T-cell (primary cell): ENCODE measurements around the gene BMPR1B. TPM values are rescaled to one million over a fixed set of nuclear protein-coding genes. Genes with fewer than 3 reads are reported as not detected.
"Not testable (repeated sequence)": the region's sequence is repeated elsewhere in the genome, so short reads cannot be mapped to it uniquely, and the experiment has no call there.

Source experiments
- ATAC-seq, 4 experiments: fragments of 200-7000 bp in 3 of 4; fragments of 150-1000 bp in 1 of 4; cut with Tn5 transposase; replicated peaks in 1 of 4; 1 replicate in 3 of 4; 2 replicates in 1 of 4; pipeline ENCODE4 v1.10.0; 2021; ENCODE audit warnings: moderate library complexity in 3 of 4, mild to moderate bottlenecking in 2 of 4, moderate number of reproducible peaks in 1 of 4
- CTCF ChIA-PET, 2 donors: fragments of 300-600 bp; sonication (Branson Sonifier 250); formaldehyde crosslinking; loops; one replicate each; lab custom pipeline; 2022; ENCODE audit warnings: antibody characterized with exemption in 2 of 2; lab: Charles Lee
- POLR2A ChIA-PET, 2 donors: fragments of 300-600 bp; sonication (Branson Sonifier 250); formaldehyde crosslinking; loops; one replicate each; lab custom pipeline; 2022; ENCODE audit warnings: antibody characterized with exemption in 2 of 2; lab: Charles Lee
- DNase-seq, 35 experiments: peaks; one replicate each; pipeline versions ENCODE4 v3.0.0 to v3.0.0-alpha.2; 2013 to 2023
- H3K27ac ChIP-seq: one replicate; pipeline ENCODE4 v1.5.1; 2013; ENCODE audit warnings: low read length
- H3K27me3 ChIP-seq, 2 experiments: replicated peaks in 1 of 2; 1 replicate in 1 of 2; 2 replicates in 1 of 2; pipeline versions ENCODE4 v1.6.1 to v1.7.0; 2013; ENCODE audit warnings: low read length in 1 of 2, mixed read lengths in 1 of 2; ENCODE audit not compliant: control insufficient read depth in 2 of 2, insufficient read depth in 2 of 2; ENCODE audit errors: extremely low read depth in 1 of 2
- H3K36me3 ChIP-seq, 2 donors: 1 replicate in 1 of 2; 2 replicates in 1 of 2; pipeline versions ENCODE4 v1.6.1 to v1.7.0; 2013; ENCODE audit warnings: low read length in 1 of 2; ENCODE audit not compliant: control insufficient read depth in 2 of 2, insufficient read depth in 1 of 2; ENCODE audit errors: extremely low read depth in 1 of 2
- H3K4me1 ChIP-seq, 2 experiments: 1 replicate in 1 of 2; 2 replicates in 1 of 2; pipeline versions ENCODE4 v1.6.1 to v1.7.0; 2013; ENCODE audit warnings: low read length in 2 of 2, mixed read lengths in 1 of 2; ENCODE audit not compliant: insufficient read depth in 2 of 2, control insufficient read depth in 1 of 2; ENCODE audit errors: extremely low read depth in 1 of 2
- H3K4me3 ChIP-seq, 2 donors: 1 replicate in 1 of 2; 2 replicates in 1 of 2; pipeline versions ENCODE4 v1.5.1 to v1.7.0; 2013; ENCODE audit warnings: mild to moderate bottlenecking in 2 of 2, low read length in 1 of 2, moderate library complexity in 1 of 2; ENCODE audit not compliant: control insufficient read depth in 1 of 2; ENCODE audit errors: extremely low read depth in 1 of 2
- H3K9me3 ChIP-seq: 2 replicates; pipeline ENCODE4 v1.7.0; 2013
- H3K27ac Mint-ChIP-seq, 2 donors: one replicate each; pipeline ENCODE4 v1.8.0; 2020 to 2021; ENCODE audit warnings: mild to moderate bottlenecking in 2 of 2, mixed read lengths in 2 of 2
- H3K27me3 Mint-ChIP-seq, 2 donors: one replicate each; pipeline ENCODE4 v1.8.0; 2021 to 2022; ENCODE audit warnings: mixed read lengths in 2 of 2
- H3K36me3 Mint-ChIP-seq: one replicate; pipeline ENCODE4 v1.8.0; 2021; ENCODE audit warnings: mixed read lengths
- H3K4me1 Mint-ChIP-seq, 3 donors: one replicate each; pipeline ENCODE4 v1.8.0; 2020 to 2022; ENCODE audit warnings: mixed read lengths in 3 of 3, mild to moderate bottlenecking in 1 of 3
- H3K4me3 Mint-ChIP-seq, 3 donors: one replicate each; pipeline ENCODE4 v1.8.0; 2020 to 2022; ENCODE audit warnings: mild to moderate bottlenecking in 3 of 3, mixed read lengths in 3 of 3, moderate library complexity in 3 of 3
- H3K9me3 Mint-ChIP-seq, 3 donors: one replicate each; pipeline ENCODE4 v1.8.0; 2020 to 2022; ENCODE audit warnings: mixed read lengths in 3 of 3
- WGBS: methylation state at CpG from one replicate; pipeline ENCODE4 v1.1.5; 2013; ENCODE audit warnings: missing lambda C conversion rate; ENCODE audit not compliant: insufficient coverage; 5-methylcytosine and 5-hydroxymethylcytosine counted together
- total RNA-seq, 35 experiments: library from RNA in 6 of 35; stranded (reverse) in 6 of 35; fragments of 120-200 nt in 1 of 35; gene quantifications; one replicate each; pipeline versions ENCODE4 v1.2.1 to v1.2.4 and lab custom pipeline; 2013 to 2026

BMPR1B gene
- total RNA-seq, 5 donors from 2014 or later (not counting 1 experiment from before 2014, with no cell fraction given) = 0.09 to 0.36 (median 0.28) TPM; not detected in 2

DNA sequence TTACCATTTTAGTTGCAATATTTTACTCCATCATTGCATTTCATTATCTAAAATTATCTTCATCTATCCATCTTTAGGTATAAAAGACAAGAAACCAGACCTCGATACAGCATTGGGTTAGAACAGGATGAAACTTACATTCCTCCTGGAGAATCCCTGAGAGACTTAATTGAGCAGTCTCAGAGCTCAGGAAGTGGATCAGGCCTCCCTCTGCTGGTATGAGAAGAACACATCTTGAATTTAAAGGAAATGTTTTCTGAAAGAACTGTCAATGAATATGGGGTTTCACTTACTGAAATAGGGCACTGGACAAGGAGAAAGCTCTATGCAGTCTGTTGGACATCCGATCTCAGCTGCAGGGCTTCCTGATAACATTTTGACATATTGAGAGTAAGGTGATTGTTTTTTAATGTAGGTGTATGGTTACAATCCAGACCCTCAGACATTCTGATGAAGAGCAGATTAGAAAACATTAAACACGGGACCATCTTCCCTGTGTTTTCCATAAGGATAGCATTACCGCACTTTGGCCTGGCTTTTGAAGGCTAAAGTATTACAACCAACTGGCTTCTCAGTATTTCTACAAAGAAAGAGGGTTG, 367.2 kb downstream of the BMPR1B start:
- peak in 1 of 35 experiments; percentile 8 for DNase-seq
- POLR2A ChIA-PET = no interaction called here
- Histone ChIP-seq H3K27me3 (no peaks in the 10 kb centered on the region), H3K4me3 (no peak overlapping the region), H3K9me3 (no peaks in the 10 kb centered on the region), H3K4me1 (no peaks in the 10 kb centered on the region), H3K27ac (no peak overlapping the region), H3K36me3 (no peaks in the 10 kb centered on the region)
- Mint-ChIP-seq H3K27ac (no peak overlapping the region), H3K4me3 (no peak overlapping the region), H3K4me1 (peaks cover 0 to 6% (median 2%) of the 10 kb centered on the region in 3 donors), H3K9me3 (no peaks in the 10 kb centered on the region), H3K36me3 (no peaks in the 10 kb centered on the region), H3K27me3 (no peaks in the 10 kb centered on the region)
- no CpG with 5 or more reads among the region's 4 CpGs for WGBS
- ATAC-seq = no peak
- CTCF ChIA-PET = no interaction called here

DNA sequence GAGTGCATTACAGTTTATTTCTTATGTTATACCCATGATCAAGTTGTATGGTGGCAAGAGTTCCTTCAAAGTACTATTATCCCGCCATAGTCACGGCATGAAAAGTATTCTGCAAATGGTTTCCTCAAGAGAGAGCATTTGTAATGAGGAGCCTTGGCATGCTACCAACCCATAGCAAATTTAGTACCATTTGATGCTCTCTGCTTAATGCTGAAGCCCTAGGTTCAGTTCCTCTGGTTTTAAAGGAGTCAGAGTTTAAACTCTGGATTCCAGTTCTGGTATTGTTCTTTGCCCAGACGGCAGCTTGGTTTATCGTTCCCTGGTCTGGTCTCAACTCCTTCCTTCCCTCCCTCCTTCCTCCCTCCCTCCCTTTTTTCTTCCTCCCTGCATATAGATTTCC, 371.3 kb downstream of the BMPR1B start:
- H3K27me3 Mint-ChIP-seq = peaks cover 0 to 2% of the 10 kb centered on the region in 2 donors
- Histone ChIP-seq H3K4me3 (no peak overlapping the region), H3K27ac (no peak overlapping the region), H3K9me3 (no peaks in the 10 kb centered on the region), H3K27me3 (no peaks in the 10 kb centered on the region), H3K4me1 (no peaks in the 10 kb centered on the region), H3K36me3 (no peaks in the 10 kb centered on the region)
- H3K36me3 Mint-ChIP-seq = no peaks in the 10 kb centered on the region
- ATAC-seq (no peak), DNase-seq (no peak)
- ChIA-PET POLR2A (no interaction called here), CTCF (no interaction called here)
- H3K27ac Mint-ChIP-seq = no peak overlapping the region
- WGBS = no CpG with 5 or more reads among the region's 4 CpGs
- peaks cover 0 to 7% (median 2%) of the 10 kb centered on the region in 3 donors for H3K4me1 Mint-ChIP-seq
- H3K4me3 Mint-ChIP-seq = no peak overlapping the region
- H3K9me3 Mint-ChIP-seq = no peaks in the 10 kb centered on the region

DNA sequence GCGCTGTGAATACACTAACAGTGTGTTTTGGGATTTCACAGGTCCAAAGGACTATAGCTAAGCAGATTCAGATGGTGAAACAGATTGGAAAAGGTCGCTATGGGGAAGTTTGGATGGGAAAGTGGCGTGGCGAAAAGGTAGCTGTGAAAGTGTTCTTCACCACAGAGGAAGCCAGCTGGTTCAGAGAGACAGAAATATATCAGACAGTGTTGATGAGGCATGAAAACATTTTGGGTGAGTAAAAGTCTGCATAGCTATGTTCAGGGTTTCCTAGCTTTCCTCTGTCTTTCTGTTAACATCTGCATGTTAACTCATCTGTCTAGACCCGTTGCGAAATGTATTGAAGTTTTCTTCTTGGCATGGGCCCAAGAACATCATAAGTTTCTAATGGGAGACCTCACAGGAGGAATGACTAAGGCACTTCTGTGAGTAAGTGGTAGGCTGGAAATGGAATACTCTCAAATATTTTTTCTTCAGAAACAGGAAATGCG, 372.1 kb downstream of the BMPR1B start:
- Mint-ChIP-seq H3K9me3 (no peaks in the 10 kb centered on the region), H3K27me3 (peaks cover 0 to 2% of the 10 kb centered on the region in 2 donors), H3K36me3 (no peaks in the 10 kb centered on the region), H3K27ac (no peak overlapping the region), H3K4me1 (peaks cover 0 to 7% (median 2%) of the 10 kb centered on the region in 3 donors), H3K4me3 (no peak overlapping the region)
- CTCF ChIA-PET = no interaction called here
- Histone ChIP-seq H3K27me3 (no peaks in the 10 kb centered on the region), H3K9me3 (no peaks in the 10 kb centered on the region), H3K4me1 (no peaks in the 10 kb centered on the region), H3K4me3 (no peak overlapping the region), H3K36me3 (no peaks in the 10 kb centered on the region), H3K27ac (no peak overlapping the region)
- no peak for ATAC-seq
- 32% methylated on average over 4 of the region's 7 CpGs for WGBS
- POLR2A ChIA-PET = no interaction called here
- DNase-seq = no peak

DNA sequence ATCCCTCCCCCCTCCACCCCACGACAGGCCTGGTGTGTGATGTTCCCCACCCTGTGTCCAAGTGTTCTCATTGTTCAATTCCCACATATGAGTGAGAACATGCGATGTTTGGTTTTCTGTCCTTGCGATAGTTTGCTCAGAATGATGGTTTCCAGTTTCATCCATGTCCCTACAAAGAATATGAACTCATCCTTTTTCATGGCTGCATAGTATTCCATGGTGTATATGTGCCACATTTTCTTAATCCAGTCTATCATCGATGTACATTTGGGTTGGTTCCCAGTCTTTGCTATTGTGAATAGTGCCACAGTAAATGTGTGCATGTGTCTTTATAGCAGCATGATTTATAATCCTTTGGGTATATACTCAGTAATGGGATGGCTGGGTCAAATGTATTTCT, 376.3 kb downstream of the BMPR1B start:
- POLR2A ChIA-PET, H3K4me3 ChIP-seq, CTCF ChIA-PET, H3K27ac ChIP-seq, H3K27me3 ChIP-seq, H3K27ac Mint-ChIP-seq, H3K4me1 Mint-ChIP-seq, H3K36me3 ChIP-seq, H3K4me1 ChIP-seq, H3K4me3 Mint-ChIP-seq, ATAC-seq, H3K9me3 ChIP-seq, DNase-seq, H3K9me3 Mint-ChIP-seq, H3K36me3 Mint-ChIP-seq: not testable (repeated sequence)
- whole genome bisulfite sequencing = no CpG with 5 or more reads among the region's 4 CpGs
- peaks cover 4 to 11% of the 10 kb centered on the region in 2 donors for H3K27me3 Mint-ChIP-seq

DNA sequence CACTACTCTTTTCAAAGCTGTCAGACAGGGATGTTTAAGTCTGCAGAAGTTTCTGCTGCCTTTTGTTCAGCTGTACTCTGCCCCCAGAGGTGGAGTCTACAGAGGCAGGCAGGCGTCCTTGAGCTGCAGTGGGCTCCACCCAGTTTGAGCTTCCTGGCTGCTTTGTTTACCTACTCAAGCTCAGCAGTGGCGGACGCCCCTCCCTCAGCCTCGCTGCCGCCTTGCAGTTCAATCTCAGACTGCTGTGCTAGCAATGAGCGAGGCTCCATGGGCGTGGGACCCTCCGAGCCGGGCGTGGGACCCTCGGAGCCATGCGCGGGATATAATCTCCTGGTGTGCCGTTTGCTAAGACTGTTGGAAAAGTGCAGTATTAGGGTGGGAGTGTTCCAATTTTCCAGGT, 381.7 kb downstream of the BMPR1B start:
- H3K27me3 Mint-ChIP-seq = peaks cover 4 to 16% of the 10 kb centered on the region in 2 donors
- H3K4me3 Mint-ChIP-seq, DNase-seq, H3K4me1 ChIP-seq, H3K36me3 Mint-ChIP-seq, H3K4me3 ChIP-seq, H3K36me3 ChIP-seq, ATAC-seq, H3K27ac Mint-ChIP-seq, H3K9me3 ChIP-seq, H3K27me3 ChIP-seq, H3K9me3 Mint-ChIP-seq, H3K27ac ChIP-seq, H3K4me1 Mint-ChIP-seq: not testable (repeated sequence)
- CTCF ChIA-PET = interaction anchor here in 1 of 2 donors (0.6 kb wide), 1 partner anchor 195 kb away, joined by 3 read pairs; no protein-coding TSS in a partner anchor
- WGBS = 88% methylated on average over 12 of the region's 14 CpGs
- POLR2A ChIA-PET = interaction anchor here in 1 of 2 donors (0.6 kb wide), 1 partner anchor 39 kb away, joined by 3 read pairs; no protein-coding TSS in a partner anchor

DNA sequence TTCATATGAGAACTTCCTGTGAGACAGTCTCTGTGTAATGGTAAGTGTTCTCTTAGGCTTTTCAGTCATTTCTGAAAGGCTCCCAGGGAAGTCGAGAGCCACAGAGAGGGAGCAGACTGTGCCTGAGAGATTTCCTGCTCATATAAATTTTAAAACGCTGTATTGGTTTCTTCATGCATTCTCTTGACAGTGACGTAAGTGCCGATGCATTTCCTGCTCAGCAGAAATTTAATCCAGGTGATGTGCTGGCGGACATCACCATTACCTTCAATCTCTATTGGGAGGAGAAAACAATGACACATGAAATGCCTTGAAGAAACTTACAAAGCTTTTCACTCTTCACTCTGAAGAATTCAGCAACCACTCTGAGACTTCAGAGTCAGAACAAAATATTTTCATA, 383.6 kb downstream of the BMPR1B start:
- H3K27me3 Mint-ChIP-seq = peaks cover 4 to 20% of the 10 kb centered on the region in 2 donors
- H3K4me3 ChIP-seq = no peak overlapping the region
- no peak overlapping the region for H3K27ac Mint-ChIP-seq
- DNase-seq = no peak
- WGBS = 29% methylated on average over 1 of the region's 5 CpGs
- CTCF ChIA-PET = no interaction called here
- H3K36me3 ChIP-seq = no peaks in the 10 kb centered on the region
- peak in 1 of 4 experiments; percentile 49 for ATAC-seq
- no peaks in the 10 kb centered on the region for H3K27me3 ChIP-seq
- no peak overlapping the region for H3K4me3 Mint-ChIP-seq
- H3K4me1 ChIP-seq = peaks cover 0 to 2% of the 10 kb centered on the region in 2 experiments
- no peak overlapping the region for H3K27ac ChIP-seq
- peaks cover 0 to 5% (median 2%) of the 10 kb centered on the region in 3 donors for H3K9me3 Mint-ChIP-seq
- POLR2A ChIA-PET = no interaction called here
- no peaks in the 10 kb centered on the region for H3K4me1 Mint-ChIP-seq
- H3K36me3 Mint-ChIP-seq = no peaks in the 10 kb centered on the region
- no peaks in the 10 kb centered on the region for H3K9me3 ChIP-seq
